Posterior vena cava (tissue), 2 donors: ENCODE measurements around the gene IFITM10. TPM values are rescaled to one million over a fixed set of nuclear protein-coding genes. Genes with fewer than 3 reads are reported as not detected.

Experiments used
- DNase-seq: peaks from one replicate; pipeline ENCODE4 v3.0.0-alpha.2; 2020; ENCODE audit warnings: low spot score
- intact Hi-C, 2 donors: fragments of 100-400 bp; cut with DNase I; formaldehyde crosslinking; loops; one replicate each; pipeline versions ENCODE4 v1.14.1 to v1.14.2; 2022 to 2023
- total RNA-seq, 2 donors: library from RNA; stranded (reverse); fragmentation: NEBNext Ultra II Directional; extraction: Animal tissue kit (Norgen Biotek cat#: 25700); gene quantifications; one replicate each; pipeline ENCODE4 v1.2.1, GENCODE V29; 2021
- donor health status: DM: yes; HTN: yes; CAD: no.
- donor health status: DM: yes; HTN: yes; CAD: no.

The IFITM10 gene
- total RNA-seq, 2 donors from 2014 or later: 1.4 to 2.4 TPM

DNA sequence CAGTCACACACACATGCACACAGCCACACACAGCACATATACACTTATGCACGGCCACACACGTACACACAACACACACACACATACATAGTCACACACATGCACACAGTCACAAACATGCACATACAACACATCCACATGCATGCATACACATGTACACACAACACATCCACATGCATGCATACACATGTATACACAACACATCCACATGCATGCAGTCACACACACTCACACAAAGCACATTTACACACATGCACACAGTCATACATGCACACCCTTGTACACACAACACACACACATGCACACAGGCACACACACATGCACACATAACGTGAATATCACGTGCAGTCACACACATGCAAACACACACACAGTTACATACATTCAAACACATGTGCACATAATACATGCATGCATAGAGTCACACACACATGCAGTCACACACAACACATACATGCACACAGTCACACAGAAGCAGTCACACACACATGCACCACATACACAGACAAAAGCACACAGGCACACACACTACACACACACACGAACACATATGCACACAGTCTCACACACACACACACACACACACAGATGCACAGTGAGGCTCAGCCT, 18.8 kb downstream of the IFITM10 start:
- DNase-seq: peak; percentile 29
- intact Hi-C loops: no loop called here

DNA sequence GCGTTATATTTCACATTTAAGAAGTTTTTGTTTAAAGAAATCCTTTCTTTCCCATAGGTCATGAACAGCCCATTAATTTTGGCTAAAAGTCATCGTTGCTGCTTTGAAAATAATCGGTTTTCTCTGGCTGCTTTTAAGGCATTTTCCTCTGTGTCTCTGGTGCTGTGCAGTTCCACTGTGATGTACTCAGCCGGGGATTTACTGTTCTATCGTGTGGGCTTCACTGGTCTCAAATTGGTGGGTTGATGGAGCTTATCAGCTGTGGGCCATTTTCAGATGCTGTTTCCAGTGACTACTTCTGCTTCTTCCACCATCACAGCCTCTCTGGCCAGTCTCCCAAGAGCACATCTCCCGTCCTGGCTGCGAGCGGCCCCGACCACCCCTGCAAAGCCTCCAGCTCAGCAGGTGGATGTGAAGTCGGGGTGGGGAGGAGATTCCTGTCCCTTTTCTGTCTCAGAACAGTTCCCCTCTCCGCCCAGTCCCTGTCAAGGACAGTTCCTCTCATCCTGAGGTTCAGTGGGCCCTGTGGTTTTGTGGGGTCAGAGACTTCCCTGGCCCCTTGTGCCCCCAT, 20.3 kb downstream of the IFITM10 start:
- intact Hi-C loops: no loop called here
- DNase-seq: no peak

DNA sequence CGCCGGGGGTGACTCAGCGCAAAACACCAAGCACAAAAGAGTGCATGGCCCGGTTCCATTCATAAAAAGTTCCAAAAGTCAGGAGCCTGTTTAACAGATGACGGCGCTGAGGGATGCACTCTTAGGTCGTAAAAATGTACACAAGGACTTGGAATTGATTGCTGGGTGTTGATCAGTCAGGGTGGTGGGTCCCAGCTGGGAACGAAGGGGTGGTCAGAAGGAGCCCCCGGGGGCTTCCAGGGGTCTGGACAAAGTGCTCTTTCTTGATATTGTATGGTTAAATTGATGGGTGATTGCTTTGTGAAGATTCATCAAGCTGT, 20.7 kb downstream of the IFITM10 start:
- peak; percentile 51 for DNase-seq
- intact Hi-C loops: no loop called here

DNA sequence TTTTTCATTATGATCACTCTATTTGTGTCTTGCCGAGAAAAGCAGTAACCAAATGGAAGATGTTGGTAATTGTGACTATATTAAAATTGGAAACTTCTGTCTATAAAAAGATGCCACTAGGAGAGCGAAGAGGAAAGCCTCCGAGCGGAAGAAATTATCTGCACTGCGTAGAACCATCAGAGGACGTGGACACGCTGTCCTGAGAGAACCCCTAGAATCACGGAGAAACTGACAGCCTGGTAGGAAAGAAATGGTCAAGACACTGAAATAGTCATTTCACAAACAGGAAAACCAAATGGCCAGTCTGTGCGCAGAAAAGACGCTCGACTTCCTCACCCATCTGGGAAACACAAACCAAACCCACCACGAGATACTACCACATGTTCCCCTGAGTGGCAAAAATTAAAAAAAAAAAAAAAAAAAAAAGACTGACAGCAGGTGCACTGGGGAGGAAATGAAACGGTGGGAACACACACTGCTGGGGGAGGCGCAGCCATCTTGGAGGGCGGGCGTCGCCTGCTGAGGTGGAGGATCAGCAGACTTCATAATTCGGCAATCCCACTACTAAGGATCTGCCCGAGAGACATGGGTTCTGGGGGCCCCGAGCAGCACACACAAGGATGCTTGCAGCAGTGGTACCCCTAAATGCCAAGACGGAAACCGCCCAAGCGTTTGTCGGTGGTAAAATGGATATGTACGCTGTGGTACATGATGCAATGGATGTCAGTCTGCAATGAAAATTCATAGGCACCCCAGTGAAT, 21.3 kb downstream of the IFITM10 start:
- intact Hi-C loops: no loop called here
- DNase-seq: peak; percentile 67

DNA sequence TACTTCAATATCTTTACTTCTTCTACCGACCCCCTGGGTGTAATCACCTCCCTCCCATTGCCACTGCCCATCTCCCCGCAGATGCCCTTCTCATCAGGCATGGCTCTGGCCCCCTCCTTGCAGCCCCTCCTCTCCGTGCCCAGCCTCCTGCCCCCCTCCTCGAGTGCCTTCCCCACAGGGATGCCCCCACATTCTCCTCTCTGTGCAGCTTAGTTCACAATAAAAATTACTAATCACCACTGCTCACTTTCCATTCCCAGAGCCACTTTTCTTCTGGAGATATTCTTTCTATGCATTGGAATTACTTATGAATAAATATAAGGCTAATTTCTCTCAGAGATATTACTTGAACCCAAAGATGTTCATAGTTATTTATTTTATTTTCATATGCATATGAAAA, 22.1 kb downstream of the IFITM10 start:
- intact Hi-C loops: no loop called here
- peak; percentile 42 for DNase-seq

DNA sequence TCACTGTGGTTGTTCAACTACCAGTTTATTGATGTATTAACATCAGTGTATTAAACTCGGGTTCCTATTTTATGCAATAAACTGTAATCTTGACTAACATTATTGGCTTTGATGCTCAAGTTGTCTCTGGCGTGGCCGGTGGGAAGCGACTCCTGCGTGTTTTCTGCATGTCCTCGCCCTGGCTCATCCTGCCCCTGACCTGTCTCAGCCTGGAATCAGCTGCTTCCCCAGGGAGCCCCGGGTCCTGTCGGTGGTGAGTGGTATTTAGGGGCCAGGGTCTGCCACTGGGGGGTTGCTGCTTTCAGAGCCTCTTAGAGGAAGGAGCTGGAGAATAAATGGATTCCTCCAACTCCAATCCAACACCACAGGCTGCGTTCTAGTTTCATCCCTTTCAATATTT, 22.5 kb downstream of the IFITM10 start:
- intact Hi-C loops: no loop called here
- peak; percentile 59 for DNase-seq

DNA sequence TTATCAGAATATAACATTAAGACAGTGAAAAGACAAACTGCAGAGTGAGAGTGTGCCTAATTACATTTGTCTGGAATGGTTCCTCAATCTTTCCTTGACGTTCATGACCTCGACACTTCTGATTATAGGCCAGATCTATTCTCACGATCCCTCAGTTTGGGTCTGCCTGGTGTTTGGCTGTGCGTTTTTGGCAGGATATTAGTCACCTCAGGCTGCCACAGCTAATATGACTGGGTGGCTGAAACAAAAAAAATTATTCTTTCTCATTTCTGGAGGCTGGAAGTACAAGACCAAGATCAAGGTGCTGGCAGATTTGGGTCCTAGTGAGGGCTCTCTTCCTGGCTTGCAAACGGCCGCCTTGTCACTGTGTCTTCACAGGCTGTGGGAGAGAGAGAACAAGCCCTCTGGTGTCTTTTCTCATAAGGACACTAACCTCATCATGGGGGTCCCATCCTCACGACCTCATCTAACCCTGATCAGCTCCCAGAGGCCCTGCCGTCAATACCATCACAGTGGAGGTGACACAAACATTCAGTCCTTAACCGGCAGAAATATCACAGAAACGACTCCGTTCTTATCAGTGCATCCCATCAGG, 23.2 kb downstream of the IFITM10 start:
- intact Hi-C loops: no loop called here
- DNase-seq: peak; percentile 17

DNA sequence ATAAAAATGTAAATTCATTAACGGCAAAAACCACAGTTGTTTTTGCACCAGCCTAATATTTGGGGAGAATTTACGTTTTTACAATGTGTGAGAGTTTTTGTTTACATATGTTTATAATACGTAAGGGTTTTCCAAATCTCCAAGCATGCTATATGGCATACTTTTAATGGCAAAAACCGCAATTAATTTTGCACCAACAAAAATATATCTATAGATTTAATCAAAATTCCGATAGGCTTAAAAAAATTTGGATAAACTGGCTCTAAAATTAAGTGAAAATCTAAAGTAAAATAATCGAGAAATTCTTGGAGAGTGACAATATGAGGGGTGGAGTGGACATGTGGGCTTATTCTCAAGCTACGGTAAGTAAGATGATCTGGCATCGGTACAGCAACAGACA, 30.6 kb downstream of the IFITM10 start:
- intact Hi-C loops: no loop called here

DNA sequence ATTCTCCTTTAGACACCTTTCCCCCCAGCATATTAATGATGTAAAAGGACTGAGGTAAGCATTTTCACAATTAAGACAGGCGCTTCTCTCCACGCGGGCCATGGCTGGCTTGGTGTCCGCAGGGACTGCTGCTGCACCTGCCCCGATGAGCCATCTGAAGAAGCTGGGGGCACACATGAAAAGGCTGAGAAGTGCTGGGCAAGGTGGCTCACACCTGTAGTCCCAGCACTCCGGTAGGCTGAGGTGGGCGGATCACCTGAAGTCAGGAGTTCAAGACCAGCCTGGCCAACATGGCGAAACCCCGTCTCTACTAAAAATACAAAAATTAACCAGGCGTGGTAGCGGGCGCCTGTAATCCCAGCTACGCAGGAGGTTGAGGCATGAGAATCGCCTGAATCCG, 32.1 kb downstream of the IFITM10 start:
- intact Hi-C loops: no loop called here
- no peak for DNase-seq

More for the DNA sequence above, 30.6 kb downstream of the IFITM10 start:
- no peak for DNase-seq

DNA sequence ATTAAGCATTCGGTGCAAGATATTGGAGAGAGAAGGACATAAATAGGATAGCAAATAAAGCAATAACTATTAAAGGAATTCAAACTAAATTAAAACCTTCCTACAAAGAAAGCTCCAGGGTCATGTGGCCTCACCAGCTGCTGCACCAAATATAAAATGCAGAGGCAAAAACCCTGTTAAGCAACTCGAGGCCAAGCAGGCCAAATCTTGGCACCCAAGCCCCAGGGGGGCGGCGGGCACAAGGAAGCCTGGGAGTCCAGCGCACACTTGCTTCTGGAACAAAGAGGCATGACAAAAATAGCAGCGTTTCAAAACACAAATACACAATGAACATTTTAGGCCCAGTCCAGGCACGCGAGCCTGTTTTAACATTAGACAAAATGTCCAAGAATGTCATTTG, 32.6 kb downstream of the IFITM10 start:
- DNase-seq: peak; percentile 31
- intact Hi-C loops: no loop called here

DNA sequence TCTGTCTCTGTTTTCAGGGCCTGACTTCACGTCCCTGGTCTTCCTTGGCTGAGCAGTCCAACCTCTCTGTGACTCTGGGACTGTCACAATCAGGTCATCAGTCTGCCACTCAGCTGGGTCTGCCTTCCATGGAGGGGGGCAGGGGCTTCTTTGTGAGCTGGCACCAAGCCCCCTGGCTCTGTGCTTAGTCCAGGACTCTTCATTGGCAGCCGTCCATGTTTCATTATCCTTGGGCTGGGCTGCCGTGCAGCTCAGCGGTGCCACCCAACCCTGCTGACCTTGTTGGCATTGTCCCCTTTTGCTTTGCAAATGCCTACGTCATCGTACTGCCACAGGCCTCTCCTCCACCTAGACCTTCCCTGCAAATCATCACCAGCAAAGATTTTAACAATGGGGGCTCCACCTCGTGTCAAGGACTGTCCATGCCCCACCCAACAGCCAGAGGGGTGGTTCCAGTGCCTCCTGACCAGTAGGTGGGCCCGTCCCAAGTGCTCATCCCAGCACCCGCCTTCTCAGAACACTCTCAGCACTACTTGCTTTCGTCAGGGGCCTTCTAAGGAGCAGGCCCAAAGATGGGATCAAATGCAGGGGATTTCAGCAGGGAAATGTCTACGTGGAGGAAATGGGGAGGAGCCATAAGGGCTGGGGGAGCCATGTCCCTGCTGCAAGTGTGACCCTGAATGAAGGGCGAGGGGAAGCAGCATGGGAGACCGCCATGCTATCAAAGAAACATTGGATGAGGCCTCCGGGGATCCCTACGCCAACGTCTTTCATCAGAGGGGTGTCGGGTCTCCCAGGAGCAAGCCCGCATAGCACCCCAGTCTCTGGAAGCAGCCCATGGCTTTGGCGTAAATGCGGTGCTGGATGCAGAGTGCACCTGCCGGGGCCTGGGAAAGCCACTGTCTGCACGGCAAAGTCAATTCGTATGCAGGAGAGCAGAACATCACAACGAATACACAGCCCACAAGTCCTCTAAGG, 35.2 kb downstream of the IFITM10 start:
- peak; percentile 61 for DNase-seq
- intact Hi-C loops: no loop called here

DNA sequence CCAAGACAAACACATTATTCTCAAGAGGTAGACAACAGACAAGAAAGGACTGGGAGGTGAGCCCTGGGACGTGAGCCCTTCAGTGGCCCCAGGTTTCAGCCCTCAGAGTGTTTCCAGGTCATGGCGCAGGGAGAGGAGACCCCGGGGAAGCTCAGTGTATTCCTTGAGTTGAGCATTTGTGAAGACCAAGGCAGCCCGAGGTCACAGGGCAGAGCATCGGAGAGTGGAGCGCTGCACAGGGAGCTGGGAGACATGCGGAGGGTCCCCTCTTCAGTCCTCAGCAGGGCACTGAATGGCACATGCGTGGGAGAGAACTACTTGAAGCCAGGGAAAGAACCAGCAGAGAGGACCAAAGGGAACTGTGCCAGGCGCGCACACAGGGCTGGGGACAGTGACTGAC, 41.7 kb downstream of the IFITM10 start:
- intact Hi-C loops: no loop called here
- DNase-seq: no peak

DNA sequence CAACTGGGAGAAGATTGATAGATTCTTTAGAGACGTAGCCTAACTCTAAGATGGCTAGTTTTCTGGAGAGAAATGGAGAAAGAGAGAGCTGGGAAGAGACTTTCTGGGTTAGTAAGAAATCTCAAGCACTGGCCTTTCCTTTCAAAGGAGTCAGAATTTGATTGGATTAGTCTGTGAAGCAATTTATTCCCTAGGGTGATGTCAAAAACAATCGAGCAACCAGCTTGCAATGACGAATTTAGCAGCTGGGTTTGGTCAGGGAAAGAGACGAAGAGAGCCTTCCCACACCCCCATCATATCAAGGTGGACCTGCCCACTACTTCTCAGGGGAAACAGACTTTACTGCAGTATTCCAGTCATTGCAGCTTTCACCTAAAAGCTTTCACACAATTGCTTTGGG, 42.6 kb downstream of the IFITM10 start:
- intact Hi-C loops: no loop called here
- DNase-seq: no peak

DNA sequence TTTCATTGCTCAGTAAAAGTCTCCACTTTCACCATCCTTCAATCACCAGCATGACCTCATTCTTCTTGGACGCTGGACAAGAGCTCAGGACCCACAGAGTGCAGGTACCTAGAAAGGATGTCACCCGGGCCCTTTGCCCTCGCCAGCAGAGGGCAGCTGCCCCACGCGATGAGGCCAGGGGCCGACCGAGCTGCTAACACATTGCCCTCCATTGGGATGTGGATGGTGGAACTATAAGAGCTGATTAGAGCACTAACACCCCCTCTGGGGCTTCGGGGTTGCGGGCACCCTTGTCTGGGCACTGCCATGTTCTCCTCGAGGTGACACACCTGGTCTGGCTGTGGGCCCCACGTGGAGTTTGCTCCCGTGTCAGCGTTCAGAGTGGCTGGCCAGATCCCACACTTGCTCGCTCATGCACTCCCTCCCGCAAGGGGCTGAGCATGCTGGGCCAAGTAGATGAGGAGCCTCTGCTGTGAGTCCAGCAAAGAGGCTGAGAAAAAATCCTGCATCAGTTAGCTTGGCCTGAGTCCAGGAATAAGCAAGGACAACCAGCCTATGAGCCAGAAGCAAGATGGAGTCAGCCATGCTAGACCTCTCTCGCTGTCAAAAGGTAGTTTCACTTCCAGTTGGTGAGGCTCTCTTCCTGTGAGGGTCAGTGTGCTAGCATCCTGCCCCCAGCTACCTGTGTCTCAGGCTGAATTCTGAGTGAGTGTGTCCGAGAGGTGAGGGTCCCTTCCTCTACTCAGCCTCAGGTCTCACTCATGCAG, 43.6 kb downstream of the IFITM10 start:
- intact Hi-C loops: no loop called here
- no peak for DNase-seq

DNA sequence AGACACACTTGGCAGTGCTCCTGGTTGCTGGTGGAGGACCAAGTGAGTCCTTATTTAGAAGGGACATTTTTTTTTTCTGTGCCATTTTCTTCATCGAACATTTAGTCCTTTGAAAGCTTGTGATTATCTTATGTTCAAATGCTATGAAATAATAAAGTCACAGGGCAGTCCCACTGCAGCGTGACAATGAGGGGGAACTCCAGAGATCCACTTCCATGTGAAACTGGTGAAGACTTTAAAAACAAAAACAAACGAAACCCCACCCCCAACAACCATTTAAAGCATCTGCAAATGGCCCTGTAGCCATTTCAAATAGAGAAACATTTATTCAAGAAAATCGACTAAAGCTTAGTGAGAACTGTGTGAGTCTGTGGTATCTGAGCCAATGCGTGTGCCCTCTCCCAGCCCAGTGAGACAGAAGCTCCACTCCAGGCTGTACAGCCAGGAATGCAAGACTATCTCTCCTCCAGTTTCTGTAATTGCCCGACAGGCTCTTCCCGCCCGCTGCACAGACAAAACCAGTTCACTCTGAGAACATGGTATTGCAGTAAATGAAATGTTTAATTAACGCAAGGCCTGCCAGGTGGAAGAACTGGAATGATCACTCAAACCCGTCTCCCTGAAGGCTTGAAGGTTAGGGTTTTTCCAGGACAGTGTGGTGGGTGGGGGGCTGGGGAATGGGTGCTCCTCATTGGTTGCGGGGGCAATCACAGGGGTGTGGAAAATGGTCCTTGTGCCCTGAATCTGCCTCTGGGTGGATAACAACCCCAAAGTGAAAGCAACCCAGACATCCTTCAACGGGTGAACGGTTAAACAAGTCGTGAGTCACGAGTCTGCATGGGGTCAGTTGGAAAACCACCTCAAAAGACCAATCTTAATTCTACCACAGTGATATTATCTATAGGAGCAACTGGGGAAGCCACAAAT, 45.0 kb downstream of the IFITM10 start:
- DNase-seq: no peak
- intact Hi-C loops: no loop called here

DNA sequence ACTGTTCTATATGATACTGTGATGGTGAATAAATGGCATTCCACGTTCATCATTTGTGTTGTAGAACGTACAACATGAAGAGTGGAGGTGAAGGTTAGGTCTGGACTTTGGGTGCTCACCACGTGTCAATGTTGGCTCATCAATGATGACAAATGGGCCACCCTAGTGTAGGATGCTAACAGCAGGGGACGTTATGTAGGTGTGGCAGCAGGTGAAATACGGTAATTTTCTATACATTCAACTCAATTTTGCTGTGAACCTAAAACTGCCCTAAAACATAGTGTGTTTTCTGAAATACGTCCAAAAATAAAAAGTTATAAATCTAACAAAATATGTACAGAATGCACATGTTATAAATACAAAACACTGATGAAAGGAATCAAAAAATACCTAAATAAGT, 47.2 kb downstream of the IFITM10 start:
- DNase-seq: no peak
- intact Hi-C loops: no loop called here

DNA sequence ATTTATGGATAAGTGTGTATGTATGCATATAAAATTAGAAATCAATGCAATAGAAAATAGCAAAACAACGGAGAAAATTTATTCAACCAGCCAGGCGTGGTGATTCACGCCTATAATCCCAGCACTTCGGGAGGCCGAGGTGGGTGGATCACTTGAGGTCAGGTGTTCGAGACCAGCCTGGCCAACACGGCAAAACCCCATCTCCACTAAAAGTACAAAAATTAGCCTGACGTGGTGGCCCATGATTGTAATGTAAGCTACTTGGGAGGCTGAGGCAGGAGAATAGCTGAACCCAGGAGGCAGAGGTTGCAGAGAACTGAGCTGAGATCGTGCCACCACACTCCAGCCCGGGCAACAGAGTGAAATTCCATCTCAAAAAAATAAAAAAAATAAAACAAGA, 47.9 kb downstream of the IFITM10 start:
- intact Hi-C loops: no loop called here
- no peak for DNase-seq
